Activated CD8-positive, alpha-beta memory T cell treated with anti-CD3 and anti-CD28 coated beads, Interleukin-2, amount 50 U/mL, for 4 hours (primary cell): ENCODE results near the gene MSH6.

Experiments
- DNase-seq: peaks from one replicate; pipeline ENCODE4 v3.0.0-alpha.2; 2020

MSH6 gene, protein sequence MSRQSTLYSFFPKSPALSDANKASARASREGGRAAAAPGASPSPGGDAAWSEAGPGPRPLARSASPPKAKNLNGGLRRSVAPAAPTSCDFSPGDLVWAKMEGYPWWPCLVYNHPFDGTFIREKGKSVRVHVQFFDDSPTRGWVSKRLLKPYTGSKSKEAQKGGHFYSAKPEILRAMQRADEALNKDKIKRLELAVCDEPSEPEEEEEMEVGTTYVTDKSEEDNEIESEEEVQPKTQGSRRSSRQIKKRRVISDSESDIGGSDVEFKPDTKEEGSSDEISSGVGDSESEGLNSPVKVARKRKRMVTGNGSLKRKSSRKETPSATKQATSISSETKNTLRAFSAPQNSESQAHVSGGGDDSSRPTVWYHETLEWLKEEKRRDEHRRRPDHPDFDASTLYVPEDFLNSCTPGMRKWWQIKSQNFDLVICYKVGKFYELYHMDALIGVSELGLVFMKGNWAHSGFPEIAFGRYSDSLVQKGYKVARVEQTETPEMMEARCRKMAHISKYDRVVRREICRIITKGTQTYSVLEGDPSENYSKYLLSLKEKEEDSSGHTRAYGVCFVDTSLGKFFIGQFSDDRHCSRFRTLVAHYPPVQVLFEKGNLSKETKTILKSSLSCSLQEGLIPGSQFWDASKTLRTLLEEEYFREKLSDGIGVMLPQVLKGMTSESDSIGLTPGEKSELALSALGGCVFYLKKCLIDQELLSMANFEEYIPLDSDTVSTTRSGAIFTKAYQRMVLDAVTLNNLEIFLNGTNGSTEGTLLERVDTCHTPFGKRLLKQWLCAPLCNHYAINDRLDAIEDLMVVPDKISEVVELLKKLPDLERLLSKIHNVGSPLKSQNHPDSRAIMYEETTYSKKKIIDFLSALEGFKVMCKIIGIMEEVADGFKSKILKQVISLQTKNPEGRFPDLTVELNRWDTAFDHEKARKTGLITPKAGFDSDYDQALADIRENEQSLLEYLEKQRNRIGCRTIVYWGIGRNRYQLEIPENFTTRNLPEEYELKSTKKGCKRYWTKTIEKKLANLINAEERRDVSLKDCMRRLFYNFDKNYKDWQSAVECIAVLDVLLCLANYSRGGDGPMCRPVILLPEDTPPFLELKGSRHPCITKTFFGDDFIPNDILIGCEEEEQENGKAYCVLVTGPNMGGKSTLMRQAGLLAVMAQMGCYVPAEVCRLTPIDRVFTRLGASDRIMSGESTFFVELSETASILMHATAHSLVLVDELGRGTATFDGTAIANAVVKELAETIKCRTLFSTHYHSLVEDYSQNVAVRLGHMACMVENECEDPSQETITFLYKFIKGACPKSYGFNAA (N-terminal part only)

DNA sequence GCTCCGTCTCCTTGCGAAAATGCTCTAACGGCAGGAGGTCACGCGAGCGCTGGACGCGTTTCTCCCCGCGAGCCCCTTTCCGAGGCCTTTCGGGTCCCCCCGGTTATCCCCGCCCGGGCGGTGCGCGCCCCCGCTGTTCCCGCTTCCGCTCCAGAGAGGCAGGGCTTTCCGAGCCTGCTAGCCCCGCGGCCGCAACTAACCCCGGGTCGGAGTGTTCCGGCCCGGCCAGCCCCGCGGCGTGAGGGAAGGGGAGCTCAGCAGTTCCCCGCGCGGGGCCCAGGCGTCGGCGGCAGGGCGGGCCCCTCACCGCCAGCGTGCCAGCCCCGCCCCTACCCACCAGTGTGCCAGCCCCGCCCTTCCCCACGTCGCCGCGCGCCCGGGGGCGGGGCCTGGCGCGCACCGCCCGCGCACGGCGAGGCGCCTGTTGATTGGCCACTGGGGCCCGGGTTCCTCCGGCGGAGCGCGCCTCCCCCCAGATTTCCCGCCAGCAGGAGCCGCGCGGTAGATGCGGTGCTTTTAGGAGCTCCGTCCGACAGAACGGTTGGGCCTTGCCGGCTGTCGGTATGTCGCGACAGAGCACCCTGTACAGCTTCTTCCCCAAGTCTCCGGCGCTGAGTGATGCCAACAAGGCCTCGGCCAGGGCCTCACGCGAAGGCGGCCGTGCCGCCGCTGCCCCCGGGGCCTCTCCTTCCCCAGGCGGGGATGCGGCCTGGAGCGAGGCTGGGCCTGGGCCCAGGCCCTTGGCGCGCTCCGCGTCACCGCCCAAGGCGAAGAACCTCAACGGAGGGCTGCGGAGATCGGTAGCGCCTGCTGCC lies at the start of gene MSH6:
MSH6 (plus strand) TSS at position 475 of the 815 bp plus-strand sequence; CDS start at position 564, 89 bp downstream.
- DNase-seq = peak; percentile 88

DNA sequence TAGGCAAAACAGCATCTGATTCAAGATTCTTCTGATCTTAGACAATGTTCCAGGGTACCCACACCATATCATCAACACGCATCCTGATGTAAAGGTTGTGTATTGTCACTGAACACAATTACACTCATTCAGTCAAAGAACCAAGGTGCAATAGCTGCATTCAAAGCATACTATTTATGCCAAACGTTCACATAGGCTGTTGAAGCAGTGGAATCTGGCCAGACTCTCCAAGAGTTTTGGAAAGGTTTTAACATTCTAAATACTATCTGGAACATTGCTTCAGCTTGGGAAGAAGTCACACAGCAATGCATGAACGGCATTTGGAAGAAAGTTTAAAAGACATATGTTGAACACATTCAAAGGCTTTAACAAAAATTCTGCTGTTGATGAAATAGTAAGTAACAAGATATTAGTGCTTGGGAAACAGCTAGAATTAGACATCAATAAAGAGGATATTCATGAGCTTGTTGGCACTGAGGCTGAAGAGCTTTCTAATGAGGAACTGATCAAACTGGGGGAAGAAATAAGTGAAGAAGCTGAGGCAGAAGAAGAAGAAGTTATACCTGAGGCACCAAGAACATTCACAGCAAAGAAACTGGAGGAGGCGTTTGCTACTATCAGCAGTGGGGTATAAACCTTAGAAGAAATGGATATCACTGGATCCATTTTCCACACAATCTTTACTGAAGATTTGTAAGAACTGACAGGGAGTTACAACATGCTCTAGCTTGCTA lies 47.6 kb upstream of the MSH6 start:
- no peak for DNase-seq

- DNase-seq = no peak
Observed at GRCh38 chr2:47735912-47736311, 47.0 kb upstream of the MSH6 start.

GRCh38 chr2:47737191-47737975 lies 45.6 kb upstream of the MSH6 start:
- no peak for DNase-seq

DNA sequence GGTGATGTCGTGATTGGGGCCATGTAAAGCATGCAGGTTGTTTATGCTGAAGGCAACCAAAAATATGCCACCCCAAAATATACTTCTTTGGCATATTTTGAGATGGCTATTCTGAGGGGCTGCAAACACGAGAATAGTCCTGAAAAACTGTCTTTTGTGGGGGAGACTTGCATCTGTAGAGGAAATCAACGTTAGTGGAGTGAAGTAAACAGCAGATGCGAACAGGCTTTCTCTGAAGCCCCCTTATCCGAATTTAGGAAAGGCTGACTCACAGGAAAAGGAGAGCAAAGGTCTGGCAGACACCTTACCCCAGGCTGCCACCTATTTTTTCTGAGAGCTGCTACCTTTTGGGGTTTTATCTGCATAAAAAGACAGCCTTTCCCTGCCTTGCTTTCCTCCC lies 44.6 kb upstream of the MSH6 start:
- DNase-seq = no peak

DNA sequence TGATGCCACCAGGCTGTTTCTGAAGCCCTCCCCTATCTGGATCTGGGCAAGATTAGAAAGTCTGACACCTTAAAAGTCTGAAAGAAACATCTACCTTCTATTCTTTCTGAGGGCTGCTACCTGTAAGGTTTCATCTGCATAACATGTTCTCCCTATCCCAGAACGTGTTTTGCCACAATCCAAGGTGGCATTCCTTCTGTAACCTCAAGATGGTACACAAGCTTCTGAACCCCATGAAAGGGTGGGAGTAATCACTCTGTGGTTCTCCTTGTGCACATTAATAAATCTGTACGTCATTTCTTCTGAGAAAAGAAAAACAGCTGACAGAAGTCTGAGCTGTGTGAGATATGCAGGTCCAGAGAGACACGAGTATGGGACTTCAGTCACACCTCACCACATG lies 41.8 kb upstream of the MSH6 start:
- DNase-seq = no peak

GRCh38 chr2:47741637-47742036 lies 41.3 kb upstream of the MSH6 start:
- DNase-seq = no peak

DNA sequence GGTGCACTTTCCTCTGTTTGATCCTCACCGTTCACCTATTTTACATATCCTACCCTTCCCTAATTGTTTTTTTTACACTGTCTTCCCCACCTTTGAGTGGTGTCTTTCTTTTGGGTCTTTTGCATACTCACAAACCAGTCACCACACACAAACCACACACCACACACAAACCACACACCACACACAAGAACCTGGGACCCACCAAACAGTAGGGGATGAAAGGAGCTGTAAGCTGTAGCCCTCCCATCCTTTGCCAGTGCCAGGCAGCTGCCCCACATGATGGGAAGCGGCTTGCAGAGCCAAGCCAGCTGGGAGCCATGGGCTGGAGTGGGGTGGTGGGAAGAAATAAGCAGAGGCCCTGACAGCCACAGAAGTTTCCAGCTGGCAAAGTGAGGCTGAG lies 38.9 kb upstream of the MSH6 start:
- DNase-seq = no peak

DNA sequence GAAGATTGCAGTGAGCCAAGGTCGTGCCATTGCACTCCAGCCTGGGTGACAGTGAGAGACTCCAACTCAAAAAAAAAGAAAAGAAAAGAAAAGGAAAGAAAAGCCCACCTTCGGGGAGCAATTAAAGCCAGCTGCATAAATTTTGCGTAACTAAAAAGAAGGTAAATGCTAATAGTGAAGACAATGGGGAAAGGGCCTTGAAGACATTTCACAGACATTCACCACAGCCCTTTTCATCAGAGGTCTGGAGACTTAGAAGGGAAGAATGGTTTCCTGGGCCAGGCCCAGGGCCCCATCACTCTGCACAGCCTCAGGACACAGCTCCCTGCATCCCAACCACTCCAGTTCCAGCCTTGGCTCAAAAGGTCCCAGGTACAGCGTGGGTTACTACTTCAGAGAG lies 35.1 kb upstream of the MSH6 start:
- no peak for DNase-seq

DNA sequence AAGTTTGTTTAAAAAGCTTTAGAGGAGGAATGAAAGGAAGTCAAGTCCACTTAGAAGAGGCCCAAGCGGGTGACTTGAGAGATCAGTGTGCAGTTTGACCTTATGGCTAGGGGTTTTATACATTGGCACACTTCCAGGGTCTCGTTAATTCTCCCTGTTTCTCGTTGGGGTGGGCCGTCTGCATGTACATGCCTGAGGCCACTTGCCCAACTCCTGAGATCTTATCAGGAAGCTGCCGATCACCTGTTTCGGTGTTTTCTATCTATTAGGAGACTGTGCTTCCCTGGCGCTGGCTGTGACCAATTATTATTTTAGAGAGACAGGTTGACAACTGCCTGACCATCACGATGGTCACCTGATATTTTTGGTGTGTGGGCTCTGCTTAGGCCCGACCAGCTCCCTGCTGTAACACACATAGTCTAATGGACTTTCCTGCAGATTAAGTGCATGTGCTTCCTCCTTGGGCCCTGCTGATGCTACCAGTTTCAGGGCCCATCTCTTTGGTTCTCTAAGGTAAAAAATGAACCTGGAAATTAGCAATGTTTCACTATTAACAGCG lies 31.0 kb upstream of the MSH6 start:
- DNase-seq = no peak

GRCh38 chr2:47767497-47767844 lies 15.5 kb upstream of the MSH6 start:
- DNase-seq = no peak

DNA sequence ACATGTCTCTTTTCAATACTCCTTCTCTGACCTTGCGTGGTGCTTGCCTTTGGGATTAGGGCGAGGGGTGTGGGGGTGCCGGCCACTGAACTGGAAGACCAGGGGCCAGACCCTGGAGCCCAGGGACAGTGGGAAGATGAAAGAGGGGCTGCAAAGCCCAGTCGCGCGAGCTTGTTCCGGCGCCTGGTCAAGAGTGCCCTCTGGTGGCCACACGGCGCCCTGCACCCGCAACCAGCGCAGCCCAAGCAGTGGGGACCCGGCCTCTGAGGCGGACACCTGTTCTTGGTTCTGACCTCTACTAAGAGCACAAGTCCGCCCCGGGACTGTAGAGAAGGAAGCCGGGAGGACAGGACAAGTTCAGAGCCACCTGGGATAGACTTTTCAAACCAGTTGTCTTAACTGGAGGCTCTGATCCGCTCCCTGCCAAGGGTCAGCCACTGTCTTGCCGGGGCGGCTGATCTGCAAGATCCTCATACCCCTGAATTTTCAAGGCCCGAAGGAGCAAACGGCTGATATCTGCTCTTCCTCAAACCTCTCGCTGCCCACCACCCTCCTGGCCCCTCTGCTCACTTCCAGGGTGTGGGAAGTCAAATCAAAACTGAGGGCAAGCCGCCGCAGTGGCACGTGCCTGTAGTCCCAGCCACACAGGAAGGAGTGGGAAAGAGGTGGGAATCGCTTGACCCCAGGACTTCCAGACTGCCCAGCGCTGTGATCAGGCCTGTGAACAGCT lies 14.9 kb upstream of the MSH6 start:
- peak; percentile 75 for DNase-seq

DNA sequence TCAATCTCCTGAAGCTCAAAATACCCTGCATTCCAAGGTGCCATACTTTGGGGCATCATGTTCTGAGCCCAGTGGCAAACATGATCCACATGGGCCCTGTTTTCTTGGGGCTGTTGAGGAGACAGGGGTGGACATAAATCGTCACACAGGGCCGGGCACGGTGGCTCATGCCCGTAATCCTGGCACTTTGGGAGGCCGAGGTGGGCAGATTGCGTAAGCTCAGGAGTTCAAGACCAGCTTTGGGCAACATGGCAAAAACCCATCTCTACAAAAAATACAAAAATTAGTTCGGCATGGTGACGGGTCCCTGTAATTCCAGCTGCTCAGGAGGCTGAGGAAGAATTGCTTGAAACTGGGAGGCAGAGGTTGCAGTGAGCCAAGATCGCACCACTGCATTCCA lies 13.6 kb upstream of the MSH6 start:
- no peak for DNase-seq

DNA sequence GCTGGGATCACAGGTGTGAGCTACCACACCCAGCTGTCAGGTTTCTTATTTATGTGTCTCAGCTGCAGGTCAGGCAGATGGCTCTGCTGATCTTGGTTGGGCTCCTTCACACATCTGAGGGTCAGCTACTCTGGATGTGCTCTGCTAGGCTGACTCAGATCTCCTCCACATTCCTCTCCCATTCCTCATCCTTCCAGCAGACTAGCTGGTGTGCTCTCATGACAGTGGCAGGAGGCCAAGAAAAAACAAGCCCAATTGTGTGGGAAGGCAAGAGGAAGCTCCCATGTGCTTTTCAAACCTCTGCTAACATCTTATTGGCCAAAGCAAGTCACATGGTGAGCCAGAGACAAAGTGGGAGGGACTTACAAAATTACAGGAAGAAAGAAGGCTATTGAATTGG lies 11.7 kb upstream of the MSH6 start:
- no peak for DNase-seq

- DNase-seq = no peak
Observed at GRCh38 chr2:47772343-47772742, 10.6 kb upstream of the MSH6 start.

DNA sequence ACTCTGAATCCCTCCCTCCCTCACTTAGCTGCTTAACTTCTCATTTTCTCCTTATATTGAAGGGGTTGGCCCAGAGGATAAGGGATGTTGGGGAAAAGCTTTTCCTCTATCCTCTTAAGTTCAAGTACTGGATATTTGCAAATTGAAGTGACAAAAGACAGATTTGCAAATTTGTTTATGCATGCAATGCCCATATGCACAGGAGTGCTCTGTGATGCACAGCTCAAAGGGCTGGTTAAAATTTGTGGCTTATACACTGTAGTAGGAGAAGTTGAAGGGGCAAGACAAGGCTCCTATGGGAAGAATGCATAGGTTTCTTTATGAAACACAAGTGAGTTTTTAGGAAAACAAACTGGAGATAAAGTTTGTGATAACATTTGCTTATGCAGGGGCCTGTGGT lies 8.4 kb upstream of the MSH6 start:
- DNase-seq = no peak

DNA sequence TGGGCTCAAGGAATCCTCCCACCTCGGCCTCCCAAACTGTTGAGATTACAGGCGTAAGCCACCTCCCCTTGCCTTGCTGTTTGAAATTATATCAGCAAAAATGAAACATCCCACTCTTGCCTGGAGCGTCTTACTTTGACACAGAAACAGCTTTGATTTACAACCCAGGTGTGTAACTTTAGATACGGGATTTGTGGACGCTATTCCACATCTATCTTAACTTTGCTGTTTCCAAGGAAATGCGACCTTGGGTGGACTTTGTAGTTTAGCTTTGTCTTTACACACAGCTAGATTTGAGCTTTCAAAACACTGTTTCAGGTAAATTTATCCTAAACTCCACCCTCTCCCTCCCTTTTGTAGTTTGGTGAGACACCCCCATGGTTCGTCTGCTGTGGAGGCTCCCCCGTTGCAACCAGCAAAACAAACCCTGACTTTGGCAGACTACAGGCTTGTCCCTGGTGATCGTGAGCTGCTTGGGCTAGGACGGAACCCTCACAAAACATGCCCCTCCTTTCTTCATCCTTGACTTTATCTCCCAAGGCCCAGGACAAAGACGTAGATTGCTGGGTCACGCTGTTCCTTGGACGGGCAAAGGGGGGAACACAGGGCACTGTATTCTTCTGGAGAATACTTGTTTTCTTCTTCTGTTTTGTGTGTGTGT lies 5.5 kb upstream of the MSH6 start:
- DNase-seq = no peak

- DNase-seq = no peak
Observed at GRCh38 chr2:47778698-47779425, 4.1 kb upstream of the MSH6 start.

DNA sequence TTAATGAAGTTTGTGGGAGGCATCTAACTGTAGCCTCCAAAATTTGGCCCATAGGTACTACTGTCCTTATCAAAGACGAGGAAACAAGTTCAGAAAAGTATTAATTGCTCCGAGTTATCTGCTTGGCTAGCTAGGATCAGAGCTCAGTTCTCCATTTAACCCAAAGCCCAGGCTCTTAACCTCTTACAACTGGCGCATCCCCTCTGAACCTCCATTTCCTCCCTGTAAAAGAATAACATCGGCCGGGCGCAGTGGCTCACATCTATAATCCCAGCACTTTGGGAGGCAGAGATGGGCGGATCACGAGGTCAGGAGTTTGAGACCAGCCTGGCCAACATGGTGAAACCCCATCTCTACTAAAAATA lies 3.5 kb upstream of the MSH6 start:
- DNase-seq = no peak
